Astrocyte of the hippocampus (primary cell): ENCODE results near the gene NPB.

ENCODE experiments used
- DNase-seq: peaks from one replicate; pipeline ENCODE4 v3.0.0; 2011; ENCODE audit warnings: low read depth, low spot score

NPB gene

GRCh38 chr17:81898885-81899284 is 3.2 kb upstream of the NPB start:
- DNase-seq, result no peak

DNA sequence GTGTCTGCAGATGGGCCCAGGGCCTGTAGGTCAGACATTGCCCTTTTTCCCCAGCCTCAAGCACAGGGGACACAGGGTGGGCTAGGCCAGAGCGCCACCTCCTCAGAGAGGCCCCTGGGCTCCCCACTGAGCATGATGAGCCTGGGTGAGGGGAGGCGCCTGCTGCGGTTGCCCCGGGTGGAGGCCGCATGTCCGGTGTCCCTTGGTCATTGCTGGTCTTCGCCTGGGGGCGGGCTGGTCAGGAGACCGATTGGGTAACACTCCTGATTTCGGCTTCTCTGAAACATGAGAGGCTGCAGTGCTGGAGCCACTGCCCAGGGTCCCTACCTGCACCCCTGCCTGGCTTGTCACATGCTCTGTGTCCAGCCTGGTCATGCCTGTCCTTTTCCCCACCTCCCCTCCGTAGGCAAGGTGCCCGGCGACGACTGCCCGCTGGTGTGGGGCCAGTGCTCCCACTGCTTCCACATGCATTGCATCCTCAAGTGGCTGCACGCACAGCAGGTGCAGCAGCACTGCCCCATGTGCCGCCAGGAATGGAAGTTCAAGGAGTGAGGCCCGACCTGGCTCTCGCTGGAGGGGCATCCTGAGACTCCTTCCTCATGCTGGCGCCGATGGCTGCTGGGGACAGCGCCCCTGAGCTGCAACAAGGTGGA is 2.4 kb upstream of the NPB start:
- DNase-seq, result no peak

- DNase-seq, result peak; percentile 63
These were observed 1.7 kb upstream of the NPB start for GRCh38 chr17:81900181-81900820.

- DNase-seq, result no peak
These were observed 643 bp upstream of the NPB start for GRCh38 chr17:81901167-81902022.

DNA sequence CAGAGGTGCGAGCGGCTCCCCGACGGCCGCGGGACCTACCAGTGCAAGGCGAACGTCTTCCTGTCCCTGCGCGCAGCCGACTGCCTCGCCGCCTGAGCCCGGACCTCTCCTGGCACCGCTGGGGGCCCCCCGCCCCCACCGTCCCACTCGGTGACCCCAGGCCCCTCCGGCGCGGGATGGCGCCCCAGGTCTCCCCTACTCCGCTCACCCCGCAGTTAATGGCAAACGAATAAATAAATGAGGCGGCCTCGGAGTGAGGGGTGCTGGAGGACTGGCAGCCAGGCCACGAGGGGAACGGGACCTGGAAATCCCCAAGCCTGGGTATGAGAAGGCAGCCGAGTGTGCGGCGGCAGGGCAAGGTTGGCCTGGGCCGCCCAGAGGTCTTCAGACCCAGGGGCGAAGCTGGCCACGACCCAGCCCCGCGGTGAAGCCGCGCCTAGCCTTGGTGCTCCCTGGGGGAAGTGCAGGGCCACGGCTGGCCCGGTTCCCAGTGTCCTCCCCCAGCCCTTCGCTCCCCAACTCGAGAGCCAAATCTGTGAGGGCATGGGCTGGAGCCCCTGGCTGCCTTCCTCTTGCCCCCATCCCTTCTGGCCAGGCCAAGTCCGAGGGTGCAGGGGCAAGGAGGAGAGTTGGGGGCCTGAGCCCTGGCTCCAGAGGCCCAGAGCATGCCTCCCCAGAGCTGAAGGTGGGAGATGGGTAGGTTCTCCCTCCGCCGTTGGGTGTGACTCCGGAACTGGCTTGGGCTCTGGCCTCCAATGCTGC is 796 bp downstream of the NPB start:
- no peak for DNase-seq

GRCh38 chr17:81903415-81903831 is 1.4 kb downstream of the NPB start:
- no peak for DNase-seq

DNA sequence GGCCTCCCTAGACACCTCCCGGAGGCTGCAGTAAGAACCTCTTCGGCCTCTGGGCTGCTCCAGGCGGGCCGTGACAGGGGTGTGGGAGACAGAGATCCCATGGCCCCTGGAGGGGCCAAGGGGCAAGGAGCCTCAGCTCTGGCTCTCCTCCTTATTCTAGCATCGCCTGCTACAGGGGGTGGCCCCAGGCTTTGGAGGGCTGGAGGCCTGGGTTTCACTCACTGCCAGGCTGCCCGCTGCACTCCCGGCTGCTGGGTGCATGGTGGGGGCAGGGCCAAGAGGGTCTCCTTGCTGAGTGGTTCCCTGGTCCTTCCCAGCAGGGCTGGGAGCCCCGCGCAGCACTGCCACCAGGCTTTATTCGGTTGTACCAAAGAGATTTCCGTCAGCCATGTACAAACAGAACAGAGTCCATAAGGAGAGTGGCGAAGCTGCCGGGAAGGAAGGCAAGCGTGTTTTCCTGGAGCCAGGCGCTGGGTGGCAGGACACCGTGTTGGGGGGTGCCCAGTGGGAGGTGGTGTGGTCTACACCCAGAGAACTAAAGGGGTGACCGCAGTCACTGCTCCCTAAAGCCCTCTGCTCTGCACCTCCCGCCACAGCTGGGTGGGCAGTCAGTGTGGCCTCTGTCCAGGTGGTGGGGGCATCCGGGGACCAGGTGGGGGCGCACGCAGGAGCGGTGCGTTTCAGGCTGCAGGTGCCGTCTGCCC is 2.0 kb downstream of the NPB start:
- DNase-seq, result no peak

DNA sequence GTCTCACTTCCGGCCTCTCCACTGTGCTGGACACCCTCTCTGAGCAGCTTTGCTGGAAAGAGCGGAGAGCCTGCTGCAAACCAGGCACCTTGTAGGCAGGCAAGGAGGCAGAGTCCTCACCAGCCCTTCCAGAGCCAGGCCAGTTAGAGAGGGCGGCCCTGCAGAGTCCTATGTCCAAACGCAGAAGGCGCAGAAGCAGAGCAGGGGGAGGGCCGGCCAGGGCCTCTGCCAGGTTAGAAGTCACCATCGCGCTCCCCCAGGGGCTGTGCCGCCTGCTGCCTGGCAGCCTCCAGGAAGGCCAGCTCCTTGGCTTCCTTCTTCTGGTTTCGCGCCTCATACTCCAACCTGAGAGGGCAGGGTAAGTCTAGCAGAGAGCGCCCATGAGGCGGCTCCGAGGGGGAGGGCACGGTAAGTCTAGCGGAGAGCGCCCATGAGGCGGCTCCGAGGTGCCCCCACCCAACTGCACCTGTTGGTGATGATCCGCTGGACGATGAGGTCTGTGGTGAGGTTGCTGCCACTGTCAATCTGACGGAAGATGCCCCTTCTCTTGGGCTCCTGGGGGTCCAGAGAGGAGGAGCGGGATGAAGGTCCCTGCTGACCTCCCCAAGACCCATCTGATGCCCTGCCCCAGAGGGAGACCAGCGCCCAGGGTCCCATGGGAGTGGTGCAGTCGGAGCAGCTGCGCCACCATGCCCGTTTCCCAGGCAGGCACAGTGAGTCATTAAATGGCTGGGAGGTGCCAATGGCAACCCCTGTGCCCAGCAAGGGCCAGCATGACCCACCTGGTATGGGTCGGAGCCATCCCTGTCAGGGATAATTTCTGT is 2.8 kb downstream of the NPB start:
- DNase-seq, result no peak

GRCh38 chr17:81905424-81905875 is 3.4 kb downstream of the NPB start:
- DNase-seq, result no peak

DNA sequence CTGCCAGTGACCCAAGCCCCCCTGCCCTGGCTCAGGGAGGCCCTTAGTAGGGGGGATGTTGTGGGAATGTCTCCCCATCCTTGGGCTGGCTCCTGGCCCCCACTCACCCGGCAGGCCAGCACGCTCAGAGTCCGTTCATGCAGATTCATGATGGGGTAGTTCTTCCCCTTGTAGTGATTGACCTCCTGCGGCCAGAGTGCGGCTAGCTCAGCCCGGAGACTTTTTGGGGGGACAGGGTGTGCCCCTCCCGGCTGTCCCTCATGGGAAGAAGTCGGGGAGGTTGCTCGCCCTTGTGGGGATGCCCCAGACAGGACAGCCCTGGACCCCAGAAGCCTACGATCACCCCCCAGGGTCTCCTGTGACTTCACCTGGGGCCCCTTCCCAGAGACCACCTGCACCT is 4.0 kb downstream of the NPB start:
- DNase-seq, result no peak

GRCh38 chr17:81906476-81907218 is 4.6 kb downstream of the NPB start:
- no peak for DNase-seq

DNA sequence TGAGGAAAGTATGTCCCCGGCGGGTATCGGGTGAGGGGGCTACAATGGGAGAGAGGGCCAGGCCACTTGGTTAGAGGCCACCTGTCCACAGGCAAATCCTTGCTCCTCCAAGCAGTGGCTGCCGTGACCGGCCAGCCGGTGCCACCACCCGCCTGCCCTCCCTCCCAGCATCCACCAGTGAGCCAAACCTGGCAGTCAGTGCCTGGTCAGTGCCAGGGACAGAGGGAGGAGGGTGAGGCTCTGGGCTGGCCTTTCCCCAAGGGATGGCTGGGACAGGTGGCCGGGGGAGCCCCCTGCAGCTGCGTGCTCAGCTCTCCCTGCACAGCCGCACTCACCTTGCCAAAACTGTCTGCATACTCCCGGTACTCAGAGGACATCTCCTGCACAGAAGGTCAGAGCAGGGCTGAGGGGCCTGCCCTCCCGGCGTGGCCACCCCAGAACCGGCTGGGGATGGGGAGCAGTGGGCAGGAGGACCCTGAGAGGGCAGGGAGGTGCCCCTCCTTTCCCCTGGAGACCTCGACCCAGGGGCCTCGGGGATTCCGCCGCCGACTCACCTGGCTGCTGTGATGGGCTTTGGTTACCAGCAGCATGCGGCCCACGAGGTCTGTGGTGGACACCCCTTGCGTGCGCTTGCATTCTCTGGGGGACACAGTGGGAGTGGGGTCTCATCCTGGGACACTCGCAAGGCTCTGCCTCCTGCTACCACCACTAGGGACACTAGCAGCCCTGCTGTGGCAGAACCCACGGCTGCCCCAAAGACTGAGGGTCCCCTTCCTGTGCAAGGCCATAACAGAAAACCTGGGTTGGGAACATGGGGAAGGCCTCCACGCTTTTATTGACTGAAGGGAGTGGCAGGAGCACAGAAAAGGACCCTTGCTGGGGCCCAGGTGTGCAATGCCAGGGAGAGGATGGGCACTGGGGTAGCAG is 5.4 kb downstream of the NPB start:
- no peak for DNase-seq

- no peak for DNase-seq
These were observed 6.8 kb downstream of the NPB start for GRCh38 chr17:81908793-81909192.

- no peak for DNase-seq
These were observed 7.2 kb downstream of the NPB start for GRCh38 chr17:81909231-81909630.

GRCh38 chr17:81909966-81910839 is 8.2 kb downstream of the NPB start:
- DNase-seq, result peak; percentile 34

DNA sequence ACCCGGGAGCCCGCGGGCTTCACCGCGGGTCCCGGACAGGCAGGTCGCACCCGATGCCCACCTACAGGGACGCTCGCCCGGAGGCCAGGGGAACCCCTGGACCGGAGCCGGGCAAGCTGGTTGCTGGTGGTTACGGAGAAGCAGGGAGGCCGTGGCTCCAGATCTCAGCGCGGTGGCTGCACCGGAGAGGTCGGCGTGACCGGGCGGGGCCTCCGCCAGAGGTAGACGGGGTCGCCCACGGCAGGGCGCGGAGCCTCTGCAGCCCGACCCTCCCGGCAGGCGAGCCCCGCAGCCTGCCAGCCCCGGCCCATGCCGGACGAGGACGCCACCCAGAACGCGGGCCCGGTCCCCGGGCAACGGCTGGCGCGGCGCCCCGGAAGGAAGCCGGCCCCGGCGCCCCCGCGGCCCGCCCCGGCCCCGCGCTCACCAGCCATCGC is 8.8 kb downstream of the NPB start:
- DNase-seq, result peak; percentile 54

DNA sequence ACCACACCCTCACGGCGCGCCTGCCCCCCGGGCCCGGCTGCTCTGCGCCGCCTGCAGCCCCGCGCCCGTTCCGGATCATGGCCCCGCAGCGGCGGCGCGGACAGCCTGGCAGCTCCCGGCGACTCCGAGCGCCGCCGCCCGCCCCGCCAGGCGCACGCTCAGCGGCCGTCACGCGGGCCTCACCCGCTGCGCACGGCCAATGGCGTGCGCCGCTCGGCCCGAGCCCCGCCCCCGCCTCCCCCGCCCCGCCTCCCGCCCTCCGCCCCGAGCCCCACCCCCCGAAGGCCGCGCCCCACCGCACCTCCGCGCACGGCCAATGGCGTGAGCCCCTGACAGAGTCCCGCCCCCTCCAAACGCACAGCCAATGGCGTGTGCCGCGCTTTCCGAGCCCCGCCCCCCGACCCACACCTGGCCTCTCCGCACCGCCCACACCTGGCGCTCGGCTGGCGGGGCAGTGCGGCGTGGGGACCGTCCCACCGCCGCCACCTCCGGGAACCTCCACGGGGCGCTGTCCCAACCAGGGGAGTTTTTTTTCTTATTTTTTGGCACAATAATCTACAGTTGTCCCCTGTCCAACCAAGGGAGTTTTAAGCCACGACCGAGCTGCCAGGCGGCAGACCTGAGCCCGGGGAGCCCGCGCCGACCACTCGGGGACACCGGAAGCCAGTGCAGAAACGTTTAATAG is 9.4 kb downstream of the NPB start, which contains the start of gene PCYT2:
Gene PCYT2, minus strand, starts transcription at position 123 of the 685 bp plus-strand sequence. Its CDS starts 44 bp downstream, at position 79.
- peak; percentile 93 for DNase-seq
